BJ (cell line): ENCODE measurements around the gene TMEM200C. TPM values are rescaled to one million over a fixed set of nuclear protein-coding genes. Genes with fewer than 3 reads are reported as not detected.

Source experiments
- CTCF ChIA-PET: fragments of 350-600 bp; formaldehyde crosslinking; extraction: SDS; loops from one replicate; lab custom pipeline; 2021; ENCODE audit warnings: antibody characterized with exemption, inconsistent platforms; lab: Yijun Ruan, JAX
- POLR2A ChIA-PET: fragments of 300-600 bp; sonication (Branson Sonifier 250); formaldehyde crosslinking; extraction: SDS; loops from one replicate; lab custom pipeline; 2021; ENCODE audit warnings: antibody characterized with exemption; lab: Charles Lee
- DNase-seq: peaks from one replicate; pipeline ENCODE4 v3.0.0-alpha.2; 2011; ENCODE audit warnings: low read depth
- H3K27me3 ChIP-seq: 2 replicates; pipeline ENCODE4 v1.6.0; 2011; ENCODE audit warnings: low read length; ENCODE audit not compliant: control insufficient read depth, insufficient read depth
- H3K36me3 ChIP-seq: 2 replicates; pipeline ENCODE4 v1.5.1; 2011; ENCODE audit warnings: low read length; ENCODE audit not compliant: control insufficient read depth, insufficient read depth
- H3K4me3 ChIP-seq: 2 replicates; pipeline ENCODE4 v1.5.1; 2011; ENCODE audit warnings: low read depth, mild to moderate bottlenecking, control low read depth, low read length
- CTCF ChIP-seq: IDR thresholded peaks from 2 replicates; pipeline ENCODE4 v1.5.1; 2011; ENCODE audit warnings: low read depth, mild to moderate bottlenecking, control low read depth, inconsistent platforms, low read length, moderate library complexity; ENCODE audit not compliant: insufficient read depth
- polyA plus RNA-seq: library from polyadenylated mRNA; depleted of rRNA; stranded (reverse); fragments of >200 nt; gene quantifications from 2 replicates; pipeline ENCODE4 v1.2.3, GENCODE V29; 2011

Gene TMEM200C
- polyA plus RNA-seq, 1 experiment: not detected

- no peak overlapping the region for H3K4me3 ChIP-seq
- DNase-seq: no peak
- POLR2A ChIA-PET: no interaction called here
- no peaks in the 10 kb centered on the region for H3K27me3 ChIP-seq
- no peaks in the 10 kb centered on the region for H3K36me3 ChIP-seq
- TF ChIP-seq CTCF: no peak
- CTCF ChIA-PET: interaction anchor here (1.7 kb wide), 1 partner anchor 17 kb away, joined by 6 read pairs; no protein-coding TSS in a partner anchor
These were observed 10.0 kb downstream of the TMEM200C start for GRCh38 chr18:5885361-5885760.

GRCh38 chr18:5884375-5884774 is 10.9 kb downstream of the TMEM200C start:
- ChIA-PET POLR2A (no interaction called here), CTCF (interaction anchor here (1.7 kb wide), 1 partner anchor 16 kb away, joined by 6 read pairs; no protein-coding TSS in a partner anchor)
- Histone ChIP-seq H3K36me3 (no peaks in the 10 kb centered on the region), H3K27me3 (no peaks in the 10 kb centered on the region), H3K4me3 (no peak overlapping the region)
- no peak for TF ChIP-seq CTCF
- DNase-seq: no peak

- Histone ChIP-seq H3K4me3 (no peak overlapping the region), H3K27me3 (no peaks in the 10 kb centered on the region), H3K36me3 (no peaks in the 10 kb centered on the region)
- ChIA-PET CTCF (interaction anchor here (0.7 to 3.7 kb wide), 13 partner anchors 9 to 1298 kb away, joined by 3 to 34 read pairs (median 3); no protein-coding TSS in a partner anchor), POLR2A (no interaction called here)
- peak; percentile 79 for TF ChIP-seq CTCF
- DNase-seq: peak; percentile 4
These were observed 15.8 kb downstream of the TMEM200C start for GRCh38 chr18:5879479-5879882.

GRCh38 chr18:5876891-5877290 is 18.4 kb downstream of the TMEM200C start:
- no peak for TF ChIP-seq CTCF
- no peaks in the 10 kb centered on the region for H3K27me3 ChIP-seq
- ChIA-PET POLR2A (no interaction called here), CTCF (interaction anchor here (3.7 kb wide), 1 partner anchor 646 kb away, joined by 34 read pairs; no protein-coding TSS in a partner anchor)
- H3K4me3 ChIP-seq: no peak overlapping the region
- H3K36me3 ChIP-seq: no peaks in the 10 kb centered on the region
- DNase-seq: no peak

GRCh38 chr18:5874336-5874735 is 21.0 kb downstream of the TMEM200C start:
- Histone ChIP-seq H3K4me3 (no peak overlapping the region), H3K36me3 (no peaks in the 10 kb centered on the region), H3K27me3 (no peaks in the 10 kb centered on the region)
- CTCF ChIA-PET: interaction anchor here (1.6 kb wide), 1 partner anchor 345 kb away, joined by 5 read pairs; no protein-coding TSS in a partner anchor
- POLR2A ChIA-PET: no interaction called here
- TF ChIP-seq CTCF: no peak
- DNase-seq: no peak
